ENCODE results near the gene TNFAIP3. TPM values are rescaled to one million over a fixed set of nuclear protein-coding genes. Genes with fewer than 3 reads are reported as not detected.

The TNFAIP3 gene
- total and polyA plus RNA-seq, 2 of the 8 experiments (the other 6 are each of a cell fraction or from before 2014, with no cell fraction given), result 1.6 to 2.0 TPM

- Histone ChIP-seq H4K20me1 (replicated peaks in 1 of 2; ENCODE audit: control insufficient read depth in 1 of 2, insufficient read depth in 2 of 2, low read length in 2 of 2) (no peaks in the 10 kb centered on the region), H2AK5ac (ENCODE audit: low read depth, low read length) (no peak overlapping the region), H3K4me2 (ENCODE audit: insufficient read depth in 1 of 2, low read depth in 2 of 2, low read length in 2 of 2) (no peak overlapping the region), H3K36me3 (ENCODE audit: control insufficient read depth in 2 of 4, insufficient read depth in 4 of 4, low read length in 3 of 4) (no peaks in the 10 kb centered on the region), H4K91ac (replicated peaks; ENCODE audit: insufficient read length, low read length) (no peak overlapping the region), H3K27me3 (replicated peaks in 1 of 4; ENCODE audit: control insufficient read depth in 3 of 4, extremely low read depth in 1 of 4, insufficient read depth in 3 of 4, low read length in 3 of 4) (no peaks in the 10 kb centered on the region), H3K9ac (replicated peaks in 1 of 4; ENCODE audit: extremely low read depth in 1 of 4, low read depth in 3 of 4, low read length in 3 of 4) (no peak overlapping the region), H3K4me1 (replicated peaks in 1 of 4; ENCODE audit: control insufficient read depth in 3 of 4, insufficient read depth in 4 of 4, low read length in 3 of 4) (no peaks in the 10 kb centered on the region), H2BK15ac (ENCODE audit: low read length) (no peak overlapping the region), H2BK12ac (ENCODE audit: low read depth, low read length) (no peak overlapping the region), H4K8ac (ENCODE audit: extremely low read depth, insufficient read depth, low read length) (no peak overlapping the region), H3K79me1 (ENCODE audit: low read depth, low read length) (no peaks in the 10 kb centered on the region), H3K27ac (ENCODE audit: low read depth, low read length) (no peak overlapping the region), H3K4me3 (ENCODE audit: extremely low read depth in 1 of 4, insufficient read depth in 2 of 4, low read depth in 3 of 4, low read length in 4 of 4) (no peak overlapping the region), H3K18ac (ENCODE audit: extremely low read depth, low read length) (no peak overlapping the region), H3K79me2 (ENCODE audit: control insufficient read depth in 1 of 2, insufficient read depth in 2 of 2, low read length in 2 of 2) (no peaks in the 10 kb centered on the region), H3K14ac (ENCODE audit: insufficient read length) (no peak overlapping the region), H2AFZ (ENCODE audit: low read length) (no peak overlapping the region), H2BK20ac (ENCODE audit: low read length) (no peak overlapping the region), H3K4ac (replicated peaks; ENCODE audit: insufficient read length, low read depth, low read length) (no peak overlapping the region), H2BK5ac (ENCODE audit: low read depth, low read length) (no peak overlapping the region), H3K56ac (replicated peaks; ENCODE audit: insufficient read length, low read depth, low read length) (no peak overlapping the region), H3K23me2 (ENCODE audit: low read depth, low read length) (no peaks in the 10 kb centered on the region), H4K5ac (ENCODE audit: insufficient read length, low read depth, low read length) (no peak overlapping the region), H3K9me3 (ENCODE audit: insufficient read depth in 2 of 2, low read depth in 1 of 2, low read length in 1 of 2) (no peaks in the 10 kb centered on the region), H3K23ac (ENCODE audit: insufficient read length) (no peak overlapping the region), H2BK120ac (replicated peaks; ENCODE audit: low read depth, low read length) (no peak overlapping the region)
- DNase-seq (ENCODE audit: low read depth in 1 of 2, low spot score in 2 of 2) (no peak), FAIRE-seq (no peak)
- ChIA-PET POLR2A (ENCODE audit: partially characterized antibody) (no interaction called here), CTCF (ENCODE audit: partially characterized antibody) (interaction anchor here (0.7 to 2.4 kb wide), 8 partner anchors 9 to 202 kb away, joined by 3 to 6 read pairs (median 3); partner anchors contain the start of gene TNFAIP3)
- no peak for TF ChIP-seq PHF8 (conservative IDR thresholded peaks at IDR 0.05; ENCODE audit: low read depth, low read length)
- no peak for TF ChIP-seq USF2 (IDR thresholded peaks at IDR 0.05; ENCODE audit: low read length)
- no peak for TF ChIP-seq SP1 (IDR thresholded peaks at IDR 0.05; ENCODE audit: low read depth, low read length)
- TF ChIP-seq SAP30 (IDR thresholded peaks at IDR 0.05; ENCODE audit: insufficient read depth, insufficient replicate concordance, low read length), result no peak
- TF ChIP-seq RBBP5 (IDR thresholded peaks at IDR 0.05; ENCODE audit: borderline replicate concordance, low read depth, low read length), result no peak
- no peak for TF ChIP-seq TAF7 (optimal IDR thresholded peaks at IDR 0.05; ENCODE audit: borderline replicate concordance, low read depth, low read length)
- TF ChIP-seq EP300 (IDR thresholded peaks at IDR 0.05; ENCODE audit: borderline replicate concordance in 1 of 2, low read depth in 2 of 2, low read length in 2 of 2), result no peak
- TF ChIP-seq SIRT6 (IDR thresholded peaks at IDR 0.05; ENCODE audit: low read length), result no peak
- no peak for TF ChIP-seq POLR2A (IDR thresholded peaks at IDR 0.05; ENCODE audit: control extremely low read depth in 1 of 2, low read depth in 2 of 2, low read length in 2 of 2)
- TF ChIP-seq SIX5 (IDR thresholded peaks at IDR 0.05; ENCODE audit: low read depth, low read length), result no peak
- no peak for TF ChIP-seq GTF2F1 (IDR thresholded peaks at IDR 0.05; ENCODE audit: borderline replicate concordance, low read depth, low read length)
- TF ChIP-seq BACH1 (IDR thresholded peaks at IDR 0.05; ENCODE audit: low read length), result no peak
- WGBS, 2 experiments (ENCODE audit: extremely low coverage in 1 of 2, insufficient coverage in 1 of 2, insufficient read length in 1 of 2, insufficient replicate concordance in 2 of 2, low coverage in 1 of 2, low lambda C conversion rate in 2 of 2, missing lambda C conversion rate in 1 of 2), result 67% methylated on average over 1 of the region's 1 CpG; no CpG with 5 or more reads in 1 of the 2 experiments
Measured at GRCh38 chr6:137910424-137910834, 43.4 kb downstream of the TNFAIP3 start.
